GM23248 (cell line): ENCODE data around the gene AIP. TPM values are rescaled to one million over a fixed set of nuclear protein-coding genes. Genes with fewer than 3 reads are reported as not detected.

Experiments
- DNase-seq: peaks from one replicate; pipeline ENCODE4 v3.0.0-alpha.2; 2015
- H2AFZ ChIP-seq: fragments of 200-600 bp; sonication (generic); 2 replicates; pipeline ENCODE4 v1.6.1; 2016; ENCODE audit warnings: antibody characterized with exemption
- H3F3A ChIP-seq: fragments of 200-600 bp; sonication (generic); 2 replicates; pipeline ENCODE4 v1.6.1; 2016; ENCODE audit warnings: mild to moderate bottlenecking, antibody characterized with exemption, mixed run types; ENCODE audit not compliant: insufficient read depth
- H3K27ac ChIP-seq: fragments of 200-600 bp; sonication (generic); 2 replicates; pipeline ENCODE4 v1.5.1; 2016; ENCODE audit warnings: mild to moderate bottlenecking
- H3K27me3 ChIP-seq: fragments of 200-600 bp; sonication (generic); replicated peaks from 2 replicates; pipeline ENCODE4 v1.6.1; 2016; ENCODE audit warnings: mild to moderate bottlenecking; ENCODE audit not compliant: insufficient read depth
- H3K36me3 ChIP-seq: fragments of 200-600 bp; sonication (generic); 2 replicates; pipeline ENCODE4 v1.6.1; 2016; ENCODE audit warnings: low read depth, mild to moderate bottlenecking
- H3K4me1 ChIP-seq: fragments of 200-600 bp; sonication (generic); 2 replicates; pipeline ENCODE4 v1.6.1; 2016; ENCODE audit warnings: mild to moderate bottlenecking; ENCODE audit not compliant: insufficient read depth
- H3K4me2 ChIP-seq: fragments of 200-600 bp; sonication (generic); one replicate; pipeline ENCODE4 v1.6.1; 2016; ENCODE audit warnings: mild to moderate bottlenecking; ENCODE audit not compliant: unreplicated experiment
- H3K4me3 ChIP-seq: fragments of 200-600 bp; sonication (generic); 2 replicates; pipeline ENCODE4 v1.5.1; 2016; ENCODE audit warnings: mild to moderate bottlenecking
- H3K79me2 ChIP-seq: fragments of 200-600 bp; sonication (generic); 2 replicates; pipeline ENCODE4 v1.6.1; 2016; ENCODE audit warnings: mild to moderate bottlenecking; ENCODE audit not compliant: insufficient read depth
- H3K9ac ChIP-seq: fragments of 200-600 bp; sonication (generic); 2 replicates; pipeline ENCODE4 v1.6.1; 2016; ENCODE audit warnings: mild to moderate bottlenecking
- H3K9me2 ChIP-seq: fragments of 200-600 bp; sonication (generic); 2 replicates; pipeline ENCODE4 v1.6.1; 2016; ENCODE audit warnings: mixed run types, mild to moderate bottlenecking, moderate library complexity; ENCODE audit not compliant: insufficient read depth
- H3K9me3 ChIP-seq: fragments of 200-600 bp; sonication (generic); one replicate; pipeline ENCODE4 v1.6.1; 2017; ENCODE audit warnings: low read depth
- H4K20me1 ChIP-seq: fragments of 200-600 bp; sonication (generic); 2 replicates; pipeline ENCODE4 v1.6.0; 2016; ENCODE audit not compliant: insufficient read depth
- EZH2 ChIP-seq: fragments of 200-600 bp; sonication (generic); IDR thresholded peaks from 2 replicates; pipeline ENCODE4 v1.6.1; 2018; ENCODE audit warnings: antibody characterized with exemption, mild to moderate bottlenecking; ENCODE audit not compliant: insufficient read depth, poor library complexity, severe bottlenecking
- EZH2phosphoT487 ChIP-seq: fragments of 200-600 bp; sonication (generic); IDR thresholded peaks from 2 replicates; pipeline ENCODE4 v1.6.1; 2018; ENCODE audit warnings: antibody characterized with exemption, moderate library complexity, mild to moderate bottlenecking, low read depth; ENCODE audit not compliant: insufficient read depth
- WGBS, 2 experiments: methylation state at CpG; one replicate each; pipeline ENCODE4 v1.1.6; 2015 to 2017; ENCODE audit warnings: low lambda C conversion rate in 2 of 2, low coverage in 1 of 2; ENCODE audit errors: missing lambda C conversion rate in 2 of 2; 5-methylcytosine and 5-hydroxymethylcytosine counted together
- in situ Hi-C: fragments of 300-500 bp; cut with MboI; formaldehyde crosslinking; loops from 2 replicates; pipeline ENCODE4 v1.15.0; 2020
- polyA plus RNA-seq: library from polyadenylated mRNA; unstranded; fragments of >200 nt; fragmentation: Nextera tagmentation; extraction: Ambion mirVana; gene quantifications from 2 replicates; pipeline ENCODE4 v1.2.1, GENCODE V29; 2016
- total RNA-seq: library from RNA; depleted of rRNA; stranded (reverse); fragments of >200 nt; shearing (Covaris generic); gene quantifications from 2 replicates; pipeline ENCODE4 v1.2.3, GENCODE V29; 2014

AIP gene
- total and polyA plus RNA-seq, 2 experiments from 2014 or later, result 56.1 to 58.5 TPM

DNA sequence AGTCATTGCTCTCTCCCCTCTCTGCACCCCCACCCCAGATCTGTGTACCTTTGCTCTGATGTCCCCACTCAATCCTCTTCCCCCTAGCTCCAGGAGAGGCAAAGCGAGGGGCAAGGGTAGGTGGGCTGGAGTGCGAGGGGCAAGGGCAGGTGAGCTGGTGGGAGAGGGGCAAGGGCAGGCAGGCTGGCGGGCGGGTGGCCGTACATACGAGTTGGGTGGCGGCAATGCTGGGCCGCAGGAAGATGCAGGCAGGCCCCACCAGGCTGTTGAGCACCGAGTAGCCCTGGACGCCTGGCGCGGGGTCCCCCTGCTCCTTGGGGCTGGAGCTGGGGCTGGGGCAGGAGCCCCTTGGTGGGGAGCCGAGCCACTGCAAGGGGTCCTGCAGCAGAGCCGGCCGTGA lies 39.5 kb downstream of the AIP start:
- DNase-seq, result no peak
- no peak overlapping the region for H3K27ac ChIP-seq
- H3K27me3 ChIP-seq, result no peaks in the 10 kb centered on the region
- TF ChIP-seq EZH2 (no peak), EZH2phosphoT487 (no peak)
- no peaks in the 10 kb centered on the region for H3F3A ChIP-seq
- in situ Hi-C loops, result no loop called here
- H3K9me3 ChIP-seq, result no peaks in the 10 kb centered on the region
- H3K4me3 ChIP-seq, result no peak overlapping the region
- no peaks in the 10 kb centered on the region for H3K79me2 ChIP-seq
- no peak overlapping the region for H2AFZ ChIP-seq
- no peaks in the 10 kb centered on the region for H4K20me1 ChIP-seq
- H3K4me2 ChIP-seq, result no peak overlapping the region
- H3K36me3 ChIP-seq, result no peaks in the 10 kb centered on the region
- H3K9me2 ChIP-seq, result peaks cover 2% of the 10 kb centered on the region; the same call in 1 of the 2 replicates
- 70 to 73% methylated on average over 12 to 15 of the region's 15 CpGs for WGBS, 2 experiments
- H3K4me1 ChIP-seq, result no peaks in the 10 kb centered on the region
- H3K9ac ChIP-seq, result no peak overlapping the region

DNA sequence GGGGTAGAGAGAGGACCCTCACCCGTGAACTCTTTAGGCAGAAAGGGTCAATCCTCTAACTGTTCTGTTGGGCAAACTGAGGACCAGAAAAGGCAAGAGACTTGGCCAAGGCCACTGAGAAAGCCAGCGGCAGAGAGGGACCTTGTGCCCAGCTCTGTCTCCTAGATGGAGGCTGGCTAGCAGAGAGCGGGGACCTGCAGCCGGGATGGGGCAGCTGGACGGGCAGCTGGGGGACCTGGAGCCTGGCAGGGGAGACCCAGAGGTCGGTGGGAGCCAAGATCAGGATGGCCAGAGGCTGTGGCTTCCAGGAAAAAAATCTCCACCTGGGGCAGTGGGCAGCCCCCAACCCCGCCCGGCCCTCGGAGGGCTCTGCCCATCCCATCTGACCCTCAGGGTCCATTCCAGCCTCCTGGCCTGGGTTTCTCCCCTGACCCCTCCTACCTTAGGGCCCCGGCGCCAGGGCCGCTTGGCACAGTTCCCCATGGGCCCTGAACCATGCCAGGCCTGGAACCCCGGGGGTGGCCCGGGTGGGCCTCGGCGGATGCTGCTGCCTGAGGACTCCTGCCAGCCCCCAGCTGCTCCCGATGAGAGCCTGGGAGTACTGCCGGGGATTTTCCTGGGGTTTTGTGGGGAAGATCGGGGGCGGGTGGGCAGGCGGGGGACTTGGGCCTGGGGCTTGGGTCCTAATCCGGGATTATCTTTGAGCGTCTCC lies 40.2 kb downstream of the AIP start, which contains the start of gene CABP2:
CABP2 (minus strand) TSS at position 603 of the 712 bp plus-strand sequence; CDS start at position 483, 120 bp downstream.
- H4K20me1 ChIP-seq, result no peaks in the 10 kb centered on the region
- WGBS, 2 experiments, result 37 to 50% methylated on average over 15 to 23 of the region's 23 CpGs
- in situ Hi-C loops, result no loop called here

DNA sequence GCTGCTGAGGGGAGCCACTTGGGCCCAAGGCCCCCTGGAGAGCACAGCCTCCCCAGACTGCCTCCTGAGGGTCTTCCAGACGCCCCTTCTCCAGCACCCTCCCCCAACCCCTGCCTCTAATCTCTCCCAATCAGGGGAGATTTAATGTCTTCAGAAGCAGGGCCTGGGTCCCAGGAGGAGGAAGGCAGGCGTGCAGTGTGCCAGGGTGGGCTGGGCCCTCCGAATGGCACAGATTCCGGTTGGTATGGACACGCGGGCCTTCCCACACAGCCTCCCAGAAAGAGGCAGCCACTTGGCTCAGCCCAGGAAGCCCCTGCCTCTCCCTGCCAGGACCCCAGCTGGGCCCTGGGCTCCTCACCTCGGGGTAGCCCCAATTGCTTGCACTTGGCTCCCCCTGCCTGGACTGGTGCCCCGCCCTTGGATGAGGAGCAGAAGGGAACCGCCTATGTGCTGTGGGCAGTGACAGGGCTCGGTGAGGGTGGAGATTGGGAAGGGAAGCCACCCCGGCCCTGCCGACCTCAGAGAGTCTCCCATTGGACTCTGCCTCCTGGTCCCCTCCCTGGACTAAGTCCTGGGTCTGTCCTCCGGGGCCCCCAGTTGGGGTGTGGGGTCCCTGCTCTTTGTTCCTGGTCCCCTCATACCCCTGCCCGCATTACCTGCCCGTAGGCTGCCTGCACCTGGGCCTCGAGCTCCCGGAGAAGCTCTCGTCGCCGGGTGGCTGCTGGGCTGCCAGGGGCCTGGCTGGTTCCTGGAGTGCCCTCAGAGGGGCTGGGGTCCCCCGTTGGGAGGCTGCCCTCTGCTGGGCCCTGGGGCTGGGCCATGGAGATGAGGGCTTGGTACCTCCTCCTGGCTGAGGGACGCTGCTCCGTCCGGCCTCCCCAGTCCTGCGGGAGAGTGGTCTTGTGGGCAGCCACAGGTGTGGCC lies 41.0 kb downstream of the AIP start:
- peaks cover 3% of the 10 kb centered on the region; the same call in 1 of the 2 replicates for H3K9me2 ChIP-seq
- H2AFZ ChIP-seq, result no peak overlapping the region
- H3K27me3 ChIP-seq, result no peaks in the 10 kb centered on the region
- DNase-seq, result no peak
- H4K20me1 ChIP-seq, result no peaks in the 10 kb centered on the region
- TF ChIP-seq EZH2phosphoT487, result no peak
- no peak for TF ChIP-seq EZH2
- H3K4me2 ChIP-seq, result no peak overlapping the region
- WGBS, 2 experiments, result 48 to 62% methylated on average over 21 to 24 of the region's 25 CpGs
- in situ Hi-C loops, result no loop called here
- H3K27ac ChIP-seq, result no peak overlapping the region
- no peaks in the 10 kb centered on the region for H3F3A ChIP-seq
- H3K36me3 ChIP-seq, result no peaks in the 10 kb centered on the region
- no peaks in the 10 kb centered on the region for H3K79me2 ChIP-seq
- no peaks in the 10 kb centered on the region for H3K9me3 ChIP-seq
- no peak overlapping the region for H3K4me3 ChIP-seq
- H3K9ac ChIP-seq, result no peak overlapping the region
- H3K4me1 ChIP-seq, result no peaks in the 10 kb centered on the region

More for the DNA sequence above, 40.2 kb downstream of the AIP start, which contains the start of gene CABP2:
- H3K9ac ChIP-seq, result no peak within 1 kb of the TSS
- H3K79me2 ChIP-seq, result no peaks in the 10 kb centered on the region
- no peak within 1 kb of the TSS for H3K4me2 ChIP-seq
- no peak within 1 kb of the TSS for H3K4me3 ChIP-seq
- no peaks in the 10 kb centered on the region for H3F3A ChIP-seq
- no peak within 1 kb of the TSS for H2AFZ ChIP-seq
- no peaks in the 10 kb centered on the region for H3K27me3 ChIP-seq
- TF ChIP-seq EZH2phosphoT487 (no peak), EZH2 (no peak)
- H3K4me1 ChIP-seq, result no peaks in the 10 kb centered on the region
- no peak for DNase-seq
- no peaks in the 10 kb centered on the region for H3K9me3 ChIP-seq
- no peaks in the 10 kb centered on the region for H3K36me3 ChIP-seq
- peaks cover 3% of the 10 kb centered on the region; the same call in 1 of the 2 replicates for H3K9me2 ChIP-seq
- H3K27ac ChIP-seq, result no peak within 1 kb of the TSS

DNA sequence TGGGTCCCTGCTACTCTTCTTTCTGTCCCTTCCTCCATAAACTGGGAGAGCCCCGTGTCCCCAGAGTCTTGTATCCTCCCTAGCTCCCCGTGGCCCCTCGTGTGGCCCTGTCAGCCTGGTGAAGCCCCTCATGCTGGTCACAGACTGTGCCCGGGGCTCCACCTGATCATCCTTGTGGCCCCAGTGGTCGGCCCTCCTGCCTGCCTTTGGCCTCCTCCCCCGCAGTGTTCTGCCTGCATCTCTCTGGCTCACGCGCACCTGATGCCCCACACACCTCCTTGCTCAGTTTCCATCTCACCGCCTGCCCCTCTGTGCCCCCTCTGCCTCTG lies 41.6 kb downstream of the AIP start:
- Histone ChIP-seq H3K9ac (no peak overlapping the region), H4K20me1 (no peaks in the 10 kb centered on the region), H3K9me2 (peaks cover 3% of the 10 kb centered on the region; the same call in 1 of the 2 replicates), H3K4me1 (no peaks in the 10 kb centered on the region), H3K4me2 (no peak overlapping the region), H3K9me3 (no peaks in the 10 kb centered on the region), H3F3A (no peaks in the 10 kb centered on the region; the same call in 1 of the 2 replicates), H3K27ac (no peak overlapping the region), H3K4me3 (no peak overlapping the region), H3K79me2 (no peaks in the 10 kb centered on the region), H3K36me3 (no peaks in the 10 kb centered on the region), H3K27me3 (no peaks in the 10 kb centered on the region), H2AFZ (no peak overlapping the region)
- WGBS, 2 experiments, result 71 to 74% methylated on average over 7 to 9 of the region's 9 CpGs
- TF ChIP-seq EZH2, result no peak
- TF ChIP-seq EZH2phosphoT487, result no peak
- DNase-seq, result no peak
- in situ Hi-C loops, result no loop called here
